Uterus (tissue), 2 donors: ENCODE results near the gene MAPK6.

ENCODE experiments used
- CTCF ChIP-seq, 4 experiments: fragments of 200-600 bp in 2 of 4; fragments of 450-650 bp in 2 of 4; sonication (generic) in 2 of 4; IDR thresholded peaks; one replicate each; pipeline ENCODE4 v1.5.1; 2016 to 2019; ENCODE audit warnings: antibody characterized with exemption in 4 of 4, mild to moderate bottlenecking in 2 of 4, moderate library complexity in 1 of 4
- POLR2A ChIP-seq, 2 donors: fragments of 450-650 bp; IDR thresholded peaks; one replicate each; pipeline ENCODE4 v1.6.1; 2016; ENCODE audit warnings: antibody characterized with exemption in 2 of 2, mild to moderate bottlenecking in 1 of 2, moderate library complexity in 1 of 2

DNA sequence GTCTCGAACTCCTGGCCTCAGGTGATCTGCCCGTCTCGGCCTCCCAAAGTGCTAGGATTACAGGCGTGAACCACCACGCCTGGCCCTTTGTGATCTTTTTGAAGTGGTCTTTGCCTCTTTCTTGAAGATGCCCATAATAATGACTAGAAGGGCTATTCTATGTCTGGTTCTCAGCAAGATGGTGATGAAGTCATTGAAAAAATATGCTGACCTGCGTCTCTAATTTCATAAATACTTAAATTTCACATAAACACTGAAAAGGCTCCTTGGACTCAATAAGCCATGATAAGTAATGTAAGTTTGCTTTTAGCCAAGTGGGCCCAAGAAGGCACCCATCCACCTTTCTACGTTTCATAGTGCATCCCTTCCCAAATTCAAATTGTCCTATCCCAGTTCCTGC, 775 bp upstream of the MAPK6 start:
- no peak for TF ChIP-seq CTCF (IDR thresholded peaks at IDR 0.05)
- no peak for TF ChIP-seq POLR2A (IDR thresholded peaks at IDR 0.05)
